Muscle layer of duodenum (tissue), 2 donors: ENCODE measurements around the gene L3MBTL3.

Source experiments
- H3K27ac ChIP-seq: one replicate; pipeline ENCODE4 v1.7.0; 2013; ENCODE audit warnings: mild to moderate bottlenecking, low read length
- H3K27me3 ChIP-seq: one replicate; pipeline ENCODE4 v1.7.0; 2013; ENCODE audit warnings: low read depth, mild to moderate bottlenecking, control low read depth, low read length
- H3K36me3 ChIP-seq, 2 donors: one replicate each; pipeline ENCODE4 v1.7.0; 2013; ENCODE audit warnings: low read length in 2 of 2, control low read depth in 1 of 2, mild to moderate bottlenecking in 1 of 2; ENCODE audit not compliant: insufficient read depth in 2 of 2, control insufficient read depth in 1 of 2
- H3K4me1 ChIP-seq, 2 donors: one replicate each; pipeline ENCODE4 v1.7.0; 2013; ENCODE audit warnings: low read length in 2 of 2, mild to moderate bottlenecking in 2 of 2, control low read depth in 1 of 2, moderate library complexity in 1 of 2; ENCODE audit not compliant: insufficient read depth in 2 of 2, control insufficient read depth in 1 of 2
- H3K4me3 ChIP-seq, 2 donors: one replicate each; pipeline ENCODE4 v1.7.0; 2013; ENCODE audit warnings: low read length in 2 of 2, low read depth in 1 of 2, mild to moderate bottlenecking in 1 of 2
- H3K9me3 ChIP-seq, 2 donors: one replicate each; pipeline ENCODE4 v1.7.0; 2013; ENCODE audit warnings: low read length in 2 of 2, control low read depth in 1 of 2, mild to moderate bottlenecking in 1 of 2; ENCODE audit not compliant: control insufficient read depth in 1 of 2
- donor health status: healthy.

The L3MBTL3 gene

DNA sequence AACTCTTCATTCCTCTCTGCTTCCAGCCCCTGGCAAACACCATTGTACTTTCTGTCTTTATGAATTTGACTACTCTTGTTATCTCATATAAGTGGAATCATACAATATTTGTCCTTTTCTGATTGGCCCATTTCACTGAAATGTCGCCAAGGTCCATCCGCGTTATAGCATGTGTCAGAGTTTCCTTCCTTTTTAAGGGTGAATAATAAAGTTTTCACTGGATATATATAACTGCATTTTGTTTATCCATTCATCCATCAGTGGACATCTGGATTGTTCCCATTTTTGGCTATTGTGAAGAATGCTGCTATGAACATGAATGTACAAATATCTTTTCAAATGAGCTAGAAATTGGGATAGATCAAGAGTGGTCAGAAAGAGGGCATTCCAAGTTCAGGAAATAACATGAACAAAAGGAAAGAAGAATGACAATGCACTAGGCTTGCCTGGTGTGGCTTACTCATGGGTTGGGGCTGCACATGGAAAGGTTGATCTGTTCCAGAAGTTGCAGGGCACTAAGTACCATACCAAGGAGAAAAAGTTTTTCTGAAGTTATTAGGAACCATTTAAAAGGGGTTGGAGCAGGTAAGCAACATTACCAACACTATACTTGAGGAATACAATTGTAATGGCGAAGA lies 10.0 kb upstream of the L3MBTL3 start:
- Histone ChIP-seq H3K27ac (no peak overlapping the region), H3K9me3 (no peaks in the 10 kb centered on the region), H3K4me3 (no peak overlapping the region), H3K4me1 (no peaks in the 10 kb centered on the region), H3K27me3 (no peaks in the 10 kb centered on the region), H3K36me3 (no peaks in the 10 kb centered on the region)

DNA sequence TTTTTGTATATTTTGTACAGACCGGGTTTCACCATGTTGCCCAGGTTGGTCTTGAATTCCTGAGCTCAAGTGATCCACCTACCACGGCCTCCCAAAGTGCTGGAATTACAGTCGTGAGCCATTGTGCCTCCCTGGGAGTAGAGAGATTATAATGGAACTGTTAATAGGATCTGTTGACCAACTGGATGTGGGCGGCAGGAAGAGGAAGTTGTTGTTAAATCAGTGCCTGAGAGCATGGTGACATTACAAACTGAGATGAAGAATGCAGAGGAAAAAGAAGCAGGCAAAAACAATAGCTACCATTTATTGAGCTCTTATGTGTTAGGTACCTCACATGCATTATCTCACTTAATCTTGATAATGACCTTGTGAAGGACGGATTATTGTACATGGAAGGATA lies 9.2 kb upstream of the L3MBTL3 start:
- no peak overlapping the region for H3K27ac ChIP-seq
- no peak overlapping the region for H3K4me3 ChIP-seq
- H3K9me3 ChIP-seq: no peaks in the 10 kb centered on the region
- no peaks in the 10 kb centered on the region for H3K4me1 ChIP-seq
- no peaks in the 10 kb centered on the region for H3K36me3 ChIP-seq
- H3K27me3 ChIP-seq: no peaks in the 10 kb centered on the region

GRCh38 chr6:130010387-130010786 lies 8.0 kb upstream of the L3MBTL3 start:
- no peaks in the 10 kb centered on the region for H3K9me3 ChIP-seq
- H3K36me3 ChIP-seq: no peaks in the 10 kb centered on the region
- no peak overlapping the region for H3K27ac ChIP-seq
- H3K4me1 ChIP-seq: no peaks in the 10 kb centered on the region
- no peaks in the 10 kb centered on the region for H3K27me3 ChIP-seq
- H3K4me3 ChIP-seq: no peak overlapping the region

- no peaks in the 10 kb centered on the region for H3K36me3 ChIP-seq
- H3K4me3 ChIP-seq: no peak overlapping the region
- no peak overlapping the region for H3K27ac ChIP-seq
- no peaks in the 10 kb centered on the region for H3K9me3 ChIP-seq
- no peaks in the 10 kb centered on the region for H3K4me1 ChIP-seq
- no peaks in the 10 kb centered on the region for H3K27me3 ChIP-seq
Measured at GRCh38 chr6:130012728-130013127, 5.7 kb upstream of the L3MBTL3 start.

GRCh38 chr6:130018744-130019325 lies 454 bp downstream of the L3MBTL3 start:
- H3K36me3 ChIP-seq: no peaks in the 10 kb centered on the region
- peaks cover 0 to 5% of the 10 kb centered on the region in 2 donors for H3K4me1 ChIP-seq
- H3K27me3 ChIP-seq: no peaks in the 10 kb centered on the region
- peak overlapping the region; percentile 89 for H3K27ac ChIP-seq
- H3K4me3 ChIP-seq: peak overlapping the region; percentile 86 to 99
- no peaks in the 10 kb centered on the region for H3K9me3 ChIP-seq

DNA sequence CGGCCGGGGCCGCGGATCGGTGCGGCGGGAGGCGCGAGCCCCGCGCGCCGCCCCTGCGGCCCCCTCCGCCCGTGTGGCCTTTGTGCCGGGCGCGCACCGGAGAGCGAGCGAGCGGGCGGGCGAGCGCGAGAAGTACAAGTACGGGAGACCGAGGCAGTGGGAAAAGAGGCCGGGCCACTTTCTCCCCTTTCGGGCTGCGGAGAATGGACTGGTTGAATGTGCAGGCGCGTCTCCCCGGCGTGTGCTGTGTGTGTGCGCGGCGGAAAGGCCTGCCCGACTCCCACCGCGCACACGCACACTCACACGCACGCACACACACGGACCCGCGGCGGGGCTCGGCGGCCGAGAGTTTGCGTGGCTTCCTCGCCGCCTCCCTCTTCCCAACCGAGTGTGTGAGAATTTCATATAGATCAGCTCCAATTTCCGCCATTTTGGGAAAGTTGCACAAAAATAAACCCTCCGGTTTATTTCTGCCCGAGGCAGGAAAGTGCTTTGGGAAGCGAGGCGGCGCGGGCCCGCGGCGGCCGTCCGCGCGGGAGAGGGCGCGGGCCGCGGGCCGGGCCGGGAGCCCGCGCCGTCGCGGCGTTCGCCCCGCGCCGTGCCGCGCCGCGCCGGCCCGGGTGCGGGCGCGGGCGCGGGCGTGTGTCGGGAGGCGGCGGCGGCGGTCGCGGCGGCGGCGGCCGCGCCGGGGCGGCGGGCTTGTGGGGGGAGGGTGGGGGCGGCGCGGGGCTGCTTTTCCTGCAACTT lies 1.1 kb downstream of the L3MBTL3 start:
- Histone ChIP-seq H3K9me3 (no peaks in the 10 kb centered on the region), H3K4me1 (peaks cover 0 to 5% of the 10 kb centered on the region in 2 donors), H3K36me3 (no peaks in the 10 kb centered on the region), H3K27ac (no peak overlapping the region), H3K4me3 (peak overlapping the region; percentile 71 to 86), H3K27me3 (no peaks in the 10 kb centered on the region)

- peaks cover 0 to 5% of the 10 kb centered on the region in 2 donors for H3K4me1 ChIP-seq
- H3K27me3 ChIP-seq: no peaks in the 10 kb centered on the region
- H3K9me3 ChIP-seq: no peaks in the 10 kb centered on the region
- peak overlapping the region; percentile 62 to 81 for H3K4me3 ChIP-seq
- H3K27ac ChIP-seq: no peak overlapping the region
- no peaks in the 10 kb centered on the region for H3K36me3 ChIP-seq
Measured at GRCh38 chr6:130020073-130020906, 1.9 kb downstream of the L3MBTL3 start.

DNA sequence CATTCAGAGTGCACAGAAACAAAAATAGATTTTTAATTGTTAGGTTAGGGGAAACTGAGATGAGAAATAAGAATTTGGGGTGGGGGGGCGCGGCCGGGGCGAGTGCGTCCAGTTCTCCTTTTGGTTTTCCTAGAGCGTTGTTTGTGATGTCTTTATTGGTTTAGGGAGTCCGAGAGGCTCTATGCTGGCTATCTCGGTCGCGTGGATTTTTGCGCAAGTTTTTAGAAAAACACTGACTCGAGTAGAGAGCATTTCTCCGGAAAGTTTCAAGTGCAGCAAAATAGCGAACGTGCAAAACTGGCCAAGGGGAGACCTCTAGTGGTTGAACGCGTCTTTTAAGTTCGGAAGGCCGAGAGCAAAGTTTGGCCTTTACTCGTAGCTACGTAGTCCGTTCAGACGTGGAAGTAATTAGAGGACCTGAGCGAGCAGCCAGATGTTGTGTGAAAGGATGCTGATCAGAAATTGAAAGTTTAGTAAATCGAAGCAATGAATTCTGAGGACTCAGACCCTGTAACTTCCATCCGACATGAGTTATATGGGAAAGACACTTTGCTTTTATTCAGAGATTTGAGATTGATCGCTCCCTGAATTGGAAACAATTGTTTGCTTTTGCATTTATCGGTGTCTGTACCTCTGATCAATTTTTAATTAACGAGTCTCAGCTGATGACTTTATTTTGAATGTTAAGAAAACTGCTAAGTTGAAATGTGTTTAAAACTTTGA lies 2.7 kb downstream of the L3MBTL3 start:
- Histone ChIP-seq H3K27ac (no peak overlapping the region), H3K9me3 (no peaks in the 10 kb centered on the region), H3K4me1 (peaks cover 0 to 5% of the 10 kb centered on the region in 2 donors), H3K27me3 (no peaks in the 10 kb centered on the region), H3K36me3 (no peaks in the 10 kb centered on the region), H3K4me3 (peak overlapping the region; percentile 62 to 81)

GRCh38 chr6:130026859-130027258 lies 8.5 kb downstream of the L3MBTL3 start:
- H3K27ac ChIP-seq: no peak overlapping the region
- H3K4me1 ChIP-seq: no peaks in the 10 kb centered on the region
- no peaks in the 10 kb centered on the region for H3K36me3 ChIP-seq
- H3K27me3 ChIP-seq: no peaks in the 10 kb centered on the region
- H3K4me3 ChIP-seq: no peak overlapping the region
- H3K9me3 ChIP-seq: no peaks in the 10 kb centered on the region

GRCh38 chr6:130027948-130028347 lies 9.6 kb downstream of the L3MBTL3 start:
- Histone ChIP-seq H3K9me3 (no peaks in the 10 kb centered on the region), H3K36me3 (no peaks in the 10 kb centered on the region), H3K27ac (no peak overlapping the region), H3K4me3 (no peak overlapping the region), H3K27me3 (no peaks in the 10 kb centered on the region), H3K4me1 (no peaks in the 10 kb centered on the region)
